Sigmoid colon (tissue), 7 donors: ENCODE results near the gene FOXL2NB. TPM values are rescaled to one million over a fixed set of nuclear protein-coding genes. Genes with fewer than 3 reads are reported as not detected.

Experiments
- DNase-seq: peaks from one replicate; pipeline ENCODE4 v3.0.0-alpha.2; 2019
- H3K27ac ChIP-seq, 4 donors: fragments of 200-600 bp; sonication (generic); one replicate each; pipeline ENCODE4 v1.5.1; 2016 to 2019; ENCODE audit warnings: mild to moderate bottlenecking in 1 of 4
- H3K27me3 ChIP-seq, 3 donors: fragments of 200-600 bp; sonication (generic); one replicate each; pipeline ENCODE4 v1.5.1; 2019; ENCODE audit warnings: mild to moderate bottlenecking in 1 of 3
- H3K36me3 ChIP-seq, 4 donors: fragments of 200-600 bp; sonication (generic); one replicate each; pipeline ENCODE4 v1.5.1; 2016 to 2019
- H3K4me1 ChIP-seq, 4 donors: fragments of 200-600 bp; sonication (generic); one replicate each; pipeline ENCODE4 v1.5.1; 2017 to 2019
- H3K4me3 ChIP-seq, 4 donors: fragments of 200-600 bp; sonication (generic); one replicate each; pipeline ENCODE4 v1.5.1; 2017 to 2019; ENCODE audit warnings: mild to moderate bottlenecking in 2 of 4, moderate library complexity in 1 of 4
- H3K9me3 ChIP-seq, 4 donors: fragments of 200-600 bp in 3 of 4; sonication (generic) in 3 of 4; one replicate each; pipeline versions ENCODE4 v1.5.1 to v1.6.1; 2013 to 2019
- EP300 ChIP-seq, 4 donors: sonication (generic); formaldehyde crosslinking; IDR thresholded peaks; one replicate each; pipeline ENCODE4 v1.6.1; 2017; ENCODE audit warnings: antibody characterized with exemption in 4 of 4
- POLR2A ChIP-seq, 2 donors: fragments of 450-650 bp; IDR thresholded peaks; one replicate each; pipeline ENCODE4 v1.6.1; 2016; ENCODE audit warnings: antibody characterized with exemption in 2 of 2, mild to moderate bottlenecking in 2 of 2, moderate library complexity in 2 of 2
- POLR2AphosphoS5 ChIP-seq, 4 donors: sonication (generic); formaldehyde crosslinking; IDR thresholded peaks; one replicate each; pipeline ENCODE4 v1.6.1; 2017; ENCODE audit warnings: antibody characterized with exemption in 4 of 4
- WGBS, 2 donors: extraction: QIAGEN DNeasy Blood & Tissue Kit; methylation state at CpG; one replicate each; pipeline ENCODE4 v1.1.7; 2013; 5-methylcytosine and 5-hydroxymethylcytosine counted together
- intact Hi-C: fragments of 100-400 bp; cut with DNase I; formaldehyde crosslinking; loops from one replicate; pipeline ENCODE4 v1.15.1; 2023
- polyA plus RNA-seq, 3 donors: library from polyadenylated mRNA; stranded (reverse); fragments of 200-250 nt; gene quantifications; one replicate each; pipeline ENCODE4 v1.2.3, GENCODE V29; 2013
- total RNA-seq, 4 donors: library from RNA; depleted of rRNA; stranded (reverse); fragments of >200 nt; gene quantifications; one replicate each; pipeline ENCODE4 v1.1.0, GENCODE V29; 2016
- TF ChIP-seq, protein P1 (sequence below), 4 experiments: fragments of 450-650 bp in 3 of 4; fragments of 200-600 bp in 1 of 4; IDR thresholded peaks; one replicate each; pipeline ENCODE4 v1.5.1; 2016 to 2019; ENCODE audit warnings: antibody characterized with exemption in 4 of 4, mild to moderate bottlenecking in 3 of 4, moderate library complexity in 2 of 4
- donor health status: healthy with polysubstance abuse.
- donor health status: Bipolar disorder and iron deficiency.
- donor health status: healthy.

FOXL2NB gene
- total and polyA plus RNA-seq, 7 donors = under 0.01 TPM; not detected in 6

- intact Hi-C loops = no loop called here
- Histone ChIP-seq H3K4me3 (no peak overlapping the region), H3K4me1 (peaks cover 0 to 56% (median 53%) of the 10 kb centered on the region in 4 donors), H3K27ac (no peak overlapping the region), H3K27me3 (peaks cover 93 to 100% (median 99%) of the 10 kb centered on the region in 3 donors), H3K36me3 (no peaks in the 10 kb centered on the region), H3K9me3 (no peaks in the 10 kb centered on the region)
- no peak for DNase-seq
- TF ChIP-seq, protein P1, sequence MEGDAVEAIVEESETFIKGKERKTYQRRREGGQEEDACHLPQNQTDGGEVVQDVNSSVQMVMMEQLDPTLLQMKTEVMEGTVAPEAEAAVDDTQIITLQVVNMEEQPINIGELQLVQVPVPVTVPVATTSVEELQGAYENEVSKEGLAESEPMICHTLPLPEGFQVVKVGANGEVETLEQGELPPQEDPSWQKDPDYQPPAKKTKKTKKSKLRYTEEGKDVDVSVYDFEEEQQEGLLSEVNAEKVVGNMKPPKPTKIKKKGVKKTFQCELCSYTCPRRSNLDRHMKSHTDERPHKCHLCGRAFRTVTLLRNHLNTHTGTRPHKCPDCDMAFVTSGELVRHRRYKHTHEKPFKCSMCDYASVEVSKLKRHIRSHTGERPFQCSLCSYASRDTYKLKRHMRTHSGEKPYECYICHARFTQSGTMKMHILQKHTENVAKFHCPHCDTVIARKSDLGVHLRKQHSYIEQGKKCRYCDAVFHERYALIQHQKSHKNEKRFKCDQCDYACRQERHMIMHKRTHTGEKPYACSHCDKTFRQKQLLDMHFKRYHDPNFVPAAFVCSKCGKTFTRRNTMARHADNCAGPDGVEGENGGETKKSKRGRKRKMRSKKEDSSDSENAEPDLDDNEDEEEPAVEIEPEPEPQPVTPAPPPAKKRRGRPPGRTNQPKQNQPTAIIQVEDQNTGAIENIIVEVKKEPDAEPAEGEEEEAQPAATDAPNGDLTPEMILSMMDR (IDR thresholded peaks at IDR 0.05) = no peak
- TF ChIP-seq EP300 (IDR thresholded peaks at IDR 0.05) (no peak), POLR2A (IDR thresholded peaks at IDR 0.05) (no peak)
- WGBS, 2 donors = 39 to 48% methylated on average over 7 of the region's 7 CpGs
Observed at GRCh38 chr3:138941259-138941885, 5.6 kb upstream of the FOXL2NB start.

GRCh38 chr3:138942271-138942670 lies 4.7 kb upstream of the FOXL2NB start:
- 78 to 85% methylated on average over 4 of the region's 4 CpGs for WGBS, 2 donors
- Histone ChIP-seq H3K4me1 (peaks cover 0 to 56% (median 53%) of the 10 kb centered on the region in 4 donors), H3K9me3 (no peaks in the 10 kb centered on the region), H3K27me3 (peaks cover 95 to 100% (median 99%) of the 10 kb centered on the region in 3 donors), H3K27ac (no peak overlapping the region), H3K4me3 (no peak overlapping the region), H3K36me3 (no peaks in the 10 kb centered on the region)
- DNase-seq = no peak
- TF ChIP-seq, protein P1 (IDR thresholded peaks at IDR 0.05) = no peak
- TF ChIP-seq POLR2AphosphoS5 (IDR thresholded peaks at IDR 0.05) = no peak
- no peak for TF ChIP-seq POLR2A (IDR thresholded peaks at IDR 0.05)
- no peak for TF ChIP-seq EP300 (IDR thresholded peaks at IDR 0.05)
- intact Hi-C loops = no loop called here

DNA sequence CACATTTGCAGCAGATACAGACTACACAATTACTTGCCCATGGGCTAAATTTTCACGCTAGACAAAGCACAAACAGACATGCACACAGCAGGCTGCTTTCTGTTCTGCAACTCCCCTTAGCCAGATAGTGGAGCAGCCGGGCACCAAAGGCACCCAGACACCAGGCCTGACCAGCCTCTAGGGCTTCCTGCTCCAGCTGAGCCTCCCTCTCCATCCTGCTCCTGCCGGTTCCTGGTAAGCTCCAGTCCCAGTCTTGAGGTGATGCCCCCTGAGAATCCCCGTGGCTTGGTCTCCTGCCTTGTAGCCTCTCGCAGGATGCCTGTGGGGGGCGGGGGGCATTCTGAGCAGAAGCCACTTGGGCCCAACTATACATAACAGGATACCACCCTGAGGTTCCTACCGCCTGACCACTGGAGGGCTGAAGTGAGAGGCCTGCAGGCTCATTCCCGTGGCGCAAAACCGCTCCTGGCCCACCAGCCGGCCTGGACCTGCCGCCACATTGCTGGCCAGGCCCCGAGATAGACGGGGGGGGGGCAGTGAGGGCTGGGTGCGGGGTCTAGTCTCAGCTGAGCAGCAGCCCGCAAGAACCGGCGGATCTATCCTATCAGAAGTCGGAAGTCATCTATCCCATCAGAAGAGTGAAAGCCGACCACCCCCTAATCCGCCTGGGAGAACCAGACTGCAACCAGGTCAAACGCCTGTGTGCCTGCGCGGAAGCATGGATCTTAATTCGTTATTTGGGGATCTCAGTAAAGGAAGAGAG lies 4.0 kb upstream of the FOXL2NB start:
- Histone ChIP-seq H3K4me1 (peaks cover 0 to 53% (median 48%) of the 10 kb centered on the region in 4 donors), H3K27me3 (peaks cover 93 to 100% (median 97%) of the 10 kb centered on the region in 3 donors), H3K4me3 (no peak overlapping the region), H3K36me3 (no peaks in the 10 kb centered on the region), H3K9me3 (no peaks in the 10 kb centered on the region), H3K27ac (no peak overlapping the region)
- no peak for DNase-seq
- WGBS, 2 donors = 16 to 20% methylated on average over 25 of the region's 25 CpGs
- intact Hi-C loops = no loop called here
- TF ChIP-seq POLR2AphosphoS5 (IDR thresholded peaks at IDR 0.05) = peak in 2 of 4 donors; percentile 52 to 69
- TF ChIP-seq POLR2A (IDR thresholded peaks at IDR 0.05) = no peak
- TF ChIP-seq EP300 (IDR thresholded peaks at IDR 0.05) = no peak

DNA sequence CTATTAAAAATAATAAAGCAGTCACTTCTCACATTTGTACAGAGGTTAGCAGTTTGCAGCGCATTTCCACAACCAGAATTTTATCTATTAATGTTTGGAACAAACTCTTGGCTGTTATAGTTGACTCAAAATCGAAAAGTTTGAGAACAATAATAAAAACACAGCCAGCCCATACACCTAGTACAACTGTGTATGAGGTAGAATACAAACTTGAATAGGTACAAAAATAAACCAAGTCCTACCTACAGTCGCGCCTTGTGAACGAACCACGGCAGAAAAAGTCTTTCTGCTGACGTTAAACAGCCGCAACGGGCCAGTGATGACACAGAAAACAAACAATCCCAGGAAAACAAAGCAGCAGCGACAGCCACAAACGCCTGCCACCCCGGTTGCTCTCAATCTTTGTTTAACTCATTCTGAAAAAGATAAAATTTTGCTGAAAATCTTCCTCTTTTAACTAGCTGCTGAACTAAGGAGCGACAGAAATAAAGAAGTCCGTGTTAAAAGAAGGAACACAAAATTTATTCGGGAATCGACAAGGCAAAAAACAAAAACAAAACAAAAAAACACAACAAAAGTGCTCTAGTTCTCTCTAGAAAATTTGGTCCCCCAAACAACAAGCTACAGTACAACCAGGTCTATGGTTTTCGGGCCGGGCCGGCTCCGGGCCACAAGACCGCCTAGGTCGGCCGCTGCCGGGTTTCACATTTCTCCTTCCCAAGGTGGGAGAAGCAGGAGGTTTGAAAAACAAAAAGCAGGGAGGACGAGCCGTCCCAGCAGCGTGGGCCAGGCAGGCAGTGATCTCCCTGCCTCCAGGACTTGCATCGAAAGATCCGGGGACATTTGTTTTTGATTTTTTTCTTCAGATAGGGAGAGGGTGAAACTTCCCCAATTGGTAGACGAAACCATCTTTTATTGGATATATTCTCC lies 3.0 kb upstream of the FOXL2NB start:
- intact Hi-C loops = no loop called here
- no peak for TF ChIP-seq POLR2A (IDR thresholded peaks at IDR 0.05)
- TF ChIP-seq EP300 (IDR thresholded peaks at IDR 0.05) = no peak
- peak in 3 of 4 donors; percentile 1 to 46 (median 44) for TF ChIP-seq POLR2AphosphoS5 (IDR thresholded peaks at IDR 0.05)
- TF ChIP-seq, protein P1 (IDR thresholded peaks at IDR 0.05) = no peak
- peaks cover 0 to 44% (median 38%) of the 10 kb centered on the region in 4 donors for H3K4me1 ChIP-seq

More for the DNA sequence above, 3.0 kb upstream of the FOXL2NB start:
- Histone ChIP-seq H3K27ac (no peak overlapping the region), H3K9me3 (no peaks in the 10 kb centered on the region), H3K36me3 (no peaks in the 10 kb centered on the region), H3K4me3 (no peak overlapping the region), H3K27me3 (peaks cover 93 to 100% (median 97%) of the 10 kb centered on the region in 3 donors)
- 8 to 10% methylated on average over 30 of the region's 30 CpGs for WGBS, 2 donors
- DNase-seq = no peak
